NCI-H2107 treated with DMSO at 0.1 percent for 48 hours (cell line): ENCODE measurements around the gene TMIE.

Experiments
- DNase-seq: peaks from one replicate; lab custom pipeline; 2025; ENCODE audit not compliant: unreplicated experiment; lab: John Stamatoyannopoulos, UW

Gene TMIE

DNA sequence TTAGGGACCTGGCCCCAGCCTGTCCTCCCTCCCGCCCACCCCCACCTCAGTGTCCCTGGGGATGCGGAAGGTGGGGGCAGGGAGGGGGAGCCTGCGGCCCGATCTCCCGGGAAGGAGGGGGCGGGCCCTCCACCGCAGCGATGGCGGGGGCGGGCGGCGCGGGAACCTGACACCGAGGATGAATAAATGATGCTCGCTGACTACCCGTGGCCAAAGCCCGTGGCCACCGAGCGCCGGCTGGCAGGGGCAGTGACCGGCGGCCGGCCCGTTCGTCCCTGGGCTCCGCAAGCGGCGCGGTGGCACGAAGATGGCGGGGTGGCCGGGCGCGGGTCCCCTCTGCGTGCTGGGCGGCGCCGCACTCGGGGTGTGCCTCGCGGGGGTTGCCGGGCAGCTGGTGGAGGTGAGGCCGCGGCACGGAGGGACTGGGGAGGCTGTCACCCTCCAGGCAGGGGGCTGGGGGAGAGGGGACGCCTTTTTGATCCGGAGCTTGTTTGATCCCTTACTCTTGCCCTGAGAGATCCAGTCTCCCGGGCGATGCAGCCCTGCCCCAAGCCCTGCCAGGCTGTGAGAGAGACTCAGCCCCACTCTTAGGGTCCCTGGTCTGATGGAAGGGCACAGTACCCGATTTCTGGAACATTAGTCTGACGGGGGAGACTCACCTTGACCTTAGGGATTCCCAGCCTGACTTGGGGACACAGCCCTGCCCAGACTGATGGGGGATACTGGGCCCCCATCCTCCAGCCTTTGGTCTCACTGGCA lies at the start of gene TMIE:
TMIE (plus strand) TSS at position 212 of the 759 bp plus-strand sequence; CDS start at position 308, 96 bp downstream.
- no peak for DNase-seq

DNA sequence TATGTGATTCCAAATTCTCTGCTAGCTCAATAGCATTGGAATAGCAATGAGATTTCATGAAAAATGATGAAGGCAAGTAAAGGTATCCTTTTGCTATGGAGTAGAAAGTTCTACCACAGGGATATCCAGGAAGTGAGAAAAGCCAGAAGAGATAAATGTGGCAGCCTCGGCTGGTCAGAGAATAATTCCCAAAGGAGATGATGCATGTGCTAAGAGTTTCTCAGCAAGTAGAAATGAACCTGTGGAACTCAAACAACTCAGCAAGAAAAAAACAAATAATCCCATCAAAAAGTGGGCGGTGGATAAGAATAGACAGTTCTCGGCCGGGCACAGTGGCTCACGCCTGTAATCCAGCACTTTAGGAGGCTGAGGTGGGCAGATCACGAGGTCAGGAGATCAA lies 45.9 kb upstream of the TMIE start:
- DNase-seq = no peak

DNA sequence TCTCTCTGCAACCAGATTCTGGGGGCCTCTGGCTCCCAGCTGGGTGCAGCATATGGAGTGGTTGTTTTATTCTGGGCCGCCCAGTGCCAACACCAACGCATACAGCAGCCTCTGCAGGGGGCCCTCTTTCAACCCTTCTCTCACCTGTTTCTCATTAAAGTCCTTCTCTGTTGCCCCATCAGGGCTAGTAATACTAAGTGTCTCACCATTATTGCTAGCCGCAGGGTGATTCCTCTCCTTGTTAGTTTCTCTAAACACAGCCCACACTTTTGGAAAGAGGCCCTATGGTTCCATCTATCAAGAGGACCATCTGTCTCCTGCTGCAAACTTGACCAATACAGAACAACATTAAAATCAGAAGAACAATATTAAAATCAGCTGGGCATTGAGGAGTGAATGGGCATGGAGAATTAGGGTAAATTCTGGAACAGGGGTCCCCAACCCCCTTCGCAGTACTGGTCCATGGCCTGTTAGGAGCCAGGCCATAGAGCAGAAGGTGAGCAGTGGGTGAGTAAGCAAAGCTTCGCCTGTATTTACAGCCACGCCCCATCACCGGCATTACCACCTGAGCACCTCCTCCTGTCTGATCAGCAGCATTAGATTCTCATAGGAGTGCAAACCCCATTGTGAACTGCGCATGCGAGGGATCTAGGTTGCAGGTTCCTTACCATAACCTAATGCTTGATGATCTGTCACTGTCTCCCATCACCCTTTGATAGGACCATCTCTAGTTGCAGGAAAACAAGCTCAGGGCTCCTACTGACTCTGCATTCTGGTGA lies 44.2 kb upstream of the TMIE start:
- DNase-seq = peak; percentile 81

DNA sequence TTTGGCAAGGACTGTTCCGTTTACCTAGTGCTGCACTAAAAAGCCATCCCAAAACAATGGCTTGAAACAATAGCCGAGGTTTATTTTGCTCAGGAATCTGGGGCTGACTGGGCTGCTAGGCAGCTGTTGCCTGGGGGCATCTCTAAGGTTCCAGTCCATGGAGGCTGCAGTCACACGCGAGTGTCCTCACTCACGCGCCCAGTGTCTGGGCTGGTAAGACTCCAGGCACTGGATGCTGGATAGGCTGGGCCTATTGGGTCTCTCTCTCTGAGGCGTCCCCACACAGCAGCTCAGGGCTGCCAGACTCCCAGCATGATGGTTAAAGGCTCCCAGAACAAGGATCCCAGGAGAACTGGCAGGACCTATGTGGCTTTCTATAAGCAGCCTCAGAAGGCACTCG lies 41.9 kb upstream of the TMIE start:
- DNase-seq = no peak

- no peak for DNase-seq
Measured at GRCh38 chr3:46660003-46660402, 41.2 kb upstream of the TMIE start.

- peak; percentile 15 for DNase-seq
Measured at GRCh38 chr3:46660543-46661523, 40.4 kb upstream of the TMIE start.

GRCh38 chr3:46661776-46662766 lies 39.1 kb upstream of the TMIE start:
- no peak for DNase-seq

DNA sequence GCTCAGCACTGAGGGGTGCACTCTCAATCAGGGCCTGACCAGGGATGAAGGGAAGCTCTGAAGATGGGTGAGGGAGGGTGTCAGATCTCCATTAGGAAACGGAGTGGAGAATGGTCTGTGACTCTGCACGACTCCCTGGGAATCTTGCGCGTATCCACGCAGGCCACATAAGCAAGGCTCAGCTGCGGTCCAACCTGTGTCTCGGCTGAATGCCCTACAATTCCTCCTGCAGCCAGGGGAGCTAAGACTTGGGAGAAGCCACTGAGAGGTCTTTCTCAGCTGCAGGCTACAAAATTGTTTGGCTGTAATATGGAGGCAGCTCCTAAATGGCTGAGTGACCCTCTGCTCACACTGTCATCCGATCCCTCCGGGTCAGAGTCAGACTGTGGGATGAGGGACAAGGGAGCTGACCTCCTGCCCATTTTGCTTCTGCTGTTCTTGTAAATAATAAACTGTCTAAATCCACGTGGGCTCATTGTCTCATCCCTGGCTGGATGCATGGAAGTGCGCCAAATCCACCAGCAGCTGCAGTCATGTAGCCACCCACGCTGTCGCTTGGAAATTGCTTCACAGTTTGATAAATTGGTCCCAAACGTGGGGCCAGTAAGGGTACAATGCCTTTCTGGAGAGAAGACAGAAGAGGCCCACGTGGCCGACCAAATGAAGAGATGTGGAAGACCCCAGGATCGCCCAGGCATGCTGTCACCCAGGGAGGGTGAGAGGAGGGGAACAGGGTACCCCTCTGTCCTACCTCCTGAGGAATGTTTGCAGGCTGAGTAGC lies 38.2 kb upstream of the TMIE start:
- no peak for DNase-seq

DNA sequence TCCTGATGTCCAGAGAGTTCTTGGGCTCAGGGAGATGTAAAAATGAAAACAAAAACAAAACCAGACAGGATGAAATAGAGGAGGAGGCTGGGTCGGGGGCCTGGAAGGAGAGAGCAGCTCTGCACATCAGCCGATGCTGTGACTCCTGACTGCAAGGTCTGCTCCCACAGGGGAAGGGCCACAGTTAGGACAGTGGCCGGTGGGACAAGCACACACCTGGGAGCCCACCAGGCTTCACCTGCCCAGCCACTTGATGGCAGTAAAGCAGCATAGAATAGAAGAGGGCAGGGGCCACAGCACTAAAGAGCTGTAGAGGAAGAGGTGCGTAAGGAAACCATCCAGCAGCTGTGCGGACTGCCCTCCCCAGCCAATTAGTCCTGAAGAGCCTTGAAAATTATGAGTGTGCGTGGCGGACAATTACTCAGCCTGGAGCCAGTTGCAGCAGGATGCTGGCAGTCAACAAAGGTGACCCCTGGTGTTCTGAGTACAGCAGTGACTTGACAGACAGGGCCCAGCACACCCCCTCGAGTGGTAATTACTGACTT lies 37.5 kb upstream of the TMIE start:
- peak; percentile 56 for DNase-seq

DNA sequence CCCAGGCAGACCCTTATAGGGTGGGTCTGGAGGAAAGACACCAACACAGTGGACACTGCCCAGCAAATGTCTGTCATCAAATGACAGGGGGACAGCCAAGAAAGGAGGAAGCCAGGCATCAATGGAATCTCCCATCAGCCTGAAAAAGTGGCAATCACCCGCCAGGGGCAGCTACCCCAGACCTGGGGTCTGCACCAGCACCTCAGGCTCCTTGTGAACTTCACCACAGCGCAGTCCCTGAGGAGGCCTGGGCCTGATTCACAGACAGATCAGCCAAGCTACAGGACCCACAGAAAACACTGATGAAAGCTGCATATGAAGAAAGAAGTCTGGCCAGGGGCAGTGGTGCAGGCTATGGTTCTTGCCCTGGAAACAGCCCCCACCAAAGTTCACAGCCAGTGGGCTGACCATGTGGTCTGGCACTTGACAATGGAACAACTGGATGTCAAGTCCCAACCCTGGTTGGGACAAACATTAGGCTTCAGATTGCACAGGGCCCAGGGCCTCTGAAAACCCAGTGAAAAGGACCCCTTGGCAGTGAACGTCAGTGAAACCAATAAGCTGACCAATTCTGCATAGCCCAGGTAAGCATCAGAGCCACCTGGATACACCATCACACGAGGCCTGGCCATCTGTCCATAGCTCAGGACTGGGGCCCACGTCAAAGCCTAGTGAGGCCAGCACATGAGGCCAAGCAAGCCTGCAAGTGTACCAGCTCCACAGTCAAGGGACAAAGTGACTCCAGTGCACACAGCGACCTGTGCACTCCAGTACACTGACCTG lies 36.8 kb upstream of the TMIE start:
- no peak for DNase-seq

DNA sequence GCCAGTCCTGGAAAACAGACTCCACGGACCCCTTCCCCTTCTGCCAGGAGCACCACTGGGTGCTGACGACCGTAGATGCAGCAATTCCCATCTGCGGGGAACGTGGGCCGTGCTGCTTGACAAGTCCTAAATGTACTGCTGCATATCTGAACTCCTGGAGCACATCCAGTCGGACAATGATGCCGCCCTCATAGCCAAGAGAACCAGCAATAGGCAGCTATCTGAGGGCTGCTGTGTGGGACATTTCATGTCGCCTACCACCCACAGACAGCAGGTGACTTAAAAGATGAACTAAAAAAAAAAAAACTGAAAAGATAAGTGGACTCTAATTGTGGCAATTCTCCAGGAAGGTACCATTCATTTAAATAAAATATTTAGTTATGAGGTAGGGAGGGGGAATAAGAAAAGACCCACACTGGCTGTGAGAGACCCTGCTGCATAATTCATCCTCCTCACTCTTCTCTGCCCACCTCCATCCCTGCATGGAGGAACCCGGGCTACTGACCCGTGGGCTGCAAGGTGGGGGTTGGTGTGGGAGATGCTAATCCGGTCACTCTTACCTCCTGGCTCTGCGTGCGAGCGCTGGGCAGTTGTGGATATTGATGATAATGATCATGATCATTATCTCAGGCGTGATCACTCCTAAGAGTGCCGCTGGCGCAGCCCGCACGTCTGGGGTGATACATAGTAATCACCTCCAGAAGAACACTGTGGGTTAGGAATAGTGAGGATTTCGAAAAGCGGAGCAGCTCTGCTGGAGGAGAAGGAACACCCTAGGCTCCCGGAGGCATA lies 36.0 kb upstream of the TMIE start:
- no peak for DNase-seq

GRCh38 chr3:46665763-46666452 lies 35.3 kb upstream of the TMIE start:
- no peak for DNase-seq

DNA sequence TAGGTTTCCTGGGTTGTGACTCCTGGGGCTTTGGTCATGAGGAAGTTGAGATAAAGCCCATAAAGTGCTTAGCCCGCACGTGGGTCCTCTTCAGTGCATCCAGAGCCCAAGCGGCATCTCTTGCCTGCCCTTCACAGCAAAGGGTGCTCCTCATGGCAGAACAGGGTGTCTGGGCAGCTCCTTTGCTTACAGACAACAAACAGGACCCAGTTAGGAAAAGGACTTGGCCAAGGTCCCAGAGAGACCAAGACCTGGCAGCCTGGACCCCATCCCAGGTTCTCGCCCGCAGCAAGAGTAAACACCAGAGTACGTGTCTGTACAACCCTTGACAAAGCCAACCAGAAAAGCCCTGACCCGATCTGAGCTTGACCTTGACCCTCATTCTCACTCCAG lies 34.7 kb upstream of the TMIE start:
- no peak for DNase-seq

DNA sequence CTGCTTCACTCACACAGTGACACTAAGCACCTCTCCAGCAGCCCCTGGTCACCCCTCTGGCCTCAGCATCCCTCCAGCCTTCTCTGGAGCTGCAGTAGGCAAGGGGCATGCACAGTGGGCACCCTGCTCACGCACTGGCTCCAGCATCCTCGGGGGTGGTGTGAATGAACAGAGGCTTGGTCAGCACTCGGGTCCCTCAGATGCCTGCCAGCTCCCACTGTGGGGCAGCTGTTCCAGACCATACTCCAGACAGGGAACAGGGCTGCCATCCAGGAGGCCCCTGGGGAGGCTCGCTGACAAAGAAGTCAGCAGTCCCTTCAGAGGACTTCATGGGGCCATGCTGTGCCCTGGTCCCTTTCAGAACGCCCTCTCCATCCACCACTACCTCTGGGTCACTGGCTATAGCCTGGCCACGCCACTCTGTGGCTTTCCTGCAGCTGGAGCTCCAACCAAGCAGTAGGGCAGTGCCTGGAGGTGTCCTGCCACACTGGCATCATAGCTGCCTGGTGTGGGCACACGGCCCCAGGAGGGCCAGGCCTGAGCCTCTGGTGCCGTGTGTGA lies 34.1 kb upstream of the TMIE start:
- no peak for DNase-seq

DNA sequence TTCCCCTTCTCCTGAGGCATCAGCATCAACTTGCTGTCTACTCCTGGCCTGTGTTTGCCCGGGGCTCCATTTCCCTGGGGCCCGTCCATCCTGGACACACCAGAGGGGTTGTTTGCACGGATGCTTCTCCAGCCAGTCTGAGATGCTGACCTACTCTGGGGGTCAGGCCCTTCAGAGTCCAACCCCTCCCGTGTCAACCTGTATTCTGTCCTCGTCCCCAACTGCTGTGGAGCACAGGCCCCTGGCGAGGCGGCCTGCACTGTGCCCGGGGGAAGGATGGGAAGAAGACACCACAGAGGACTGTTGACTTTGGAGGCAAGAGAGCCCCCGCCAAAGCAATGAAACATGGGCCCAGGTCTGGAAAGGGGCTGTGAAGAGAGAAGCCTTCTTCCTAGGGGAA lies 33.5 kb upstream of the TMIE start:
- DNase-seq = no peak

DNA sequence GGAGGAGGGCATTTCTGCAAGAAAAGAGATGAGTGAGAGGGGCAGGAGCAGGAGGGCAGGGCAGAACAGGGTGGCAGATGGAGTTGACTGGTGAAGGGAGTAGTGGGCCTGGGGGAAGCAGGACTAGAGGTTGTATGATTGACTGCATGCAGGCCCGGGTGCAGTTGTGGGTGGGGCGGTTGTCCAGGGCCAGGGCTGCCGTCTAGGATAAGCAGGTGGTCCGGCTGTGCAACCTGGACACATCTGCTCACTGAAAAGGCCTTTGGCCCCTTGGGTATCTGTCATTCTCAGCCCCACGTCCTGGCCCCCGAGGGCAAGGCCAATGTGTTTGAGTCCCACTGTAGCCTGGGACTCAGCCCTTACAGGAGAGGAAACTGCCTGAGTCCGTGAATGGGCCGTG lies 33.1 kb upstream of the TMIE start:
- no peak for DNase-seq

DNA sequence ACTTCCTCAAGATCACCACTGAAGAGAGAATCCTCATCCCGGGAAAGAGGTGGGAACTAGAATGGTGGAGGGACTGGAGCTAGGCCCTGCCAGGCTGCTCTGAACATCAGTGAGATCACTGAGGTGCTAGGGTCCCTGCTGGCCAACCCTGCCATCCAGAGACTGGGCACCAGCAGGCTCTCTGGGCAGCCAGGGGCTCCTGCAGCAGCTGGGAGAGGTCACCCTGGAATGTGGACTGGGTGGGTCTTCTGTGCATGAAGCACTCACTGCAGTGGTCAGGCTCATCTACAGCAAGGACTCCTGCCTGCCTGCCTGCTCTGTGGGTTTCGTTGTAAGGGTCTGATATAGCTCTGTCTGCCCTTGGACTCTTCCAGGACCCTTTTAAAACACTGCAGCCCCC lies 32.6 kb upstream of the TMIE start:
- DNase-seq = no peak
